CD14-positive monocyte (primary cell): ENCODE measurements around the gene GALNTL6. TPM values are rescaled to one million over a fixed set of nuclear protein-coding genes. Genes with fewer than 3 reads are reported as not detected.
"Not testable (repeated sequence)": the region's sequence is repeated elsewhere in the genome, so short reads cannot be mapped to it uniquely, and the experiment has no call there.

Experiments
- DNase-seq, 3 donors: peaks; one replicate each; pipeline ENCODE4 v3.0.0-alpha.2; 2011 to 2022
- H2AFZ ChIP-seq: 2 replicates; pipeline ENCODE4 v1.6.0; 2012; ENCODE audit warnings: mild to moderate bottlenecking, low read depth, low read length, inconsistent platforms; ENCODE audit not compliant: insufficient read depth, poor library complexity, severe bottlenecking
- H3K27ac ChIP-seq, 2 donors: 1 replicate in 1 of 2; 2 replicates in 1 of 2; pipeline ENCODE4 v1.5.1; 2012 to 2013; ENCODE audit warnings: low read length in 2 of 2, control low read depth in 1 of 2, inconsistent platforms in 1 of 2, low read depth in 1 of 2, mild to moderate bottlenecking in 1 of 2
- H3K27me3 ChIP-seq, 2 donors: one replicate each; pipeline versions ENCODE4 v1.6.0 to v1.6.1; 2011 to 2013; ENCODE audit warnings: low read length in 2 of 2; ENCODE audit not compliant: control insufficient read depth in 2 of 2, insufficient read depth in 2 of 2
- H3K36me3 ChIP-seq, 2 donors: replicated peaks in 1 of 2; 1 replicate in 1 of 2; 2 replicates in 1 of 2; pipeline versions ENCODE4 v1.5.1 to v1.6.1; 2012 to 2013; ENCODE audit warnings: low read length in 2 of 2, control low read depth in 1 of 2, inconsistent platforms in 1 of 2, mild to moderate bottlenecking in 1 of 2; ENCODE audit not compliant: insufficient read depth in 2 of 2, control insufficient read depth in 1 of 2
- H3K4me1 ChIP-seq, 2 donors: 1 replicate in 1 of 2; 2 replicates in 1 of 2; pipeline versions ENCODE4 v1.5.1 to v1.6.1; 2012 to 2013; ENCODE audit warnings: low read length in 2 of 2, control low read depth in 1 of 2, inconsistent platforms in 1 of 2, mild to moderate bottlenecking in 1 of 2, moderate library complexity in 1 of 2; ENCODE audit not compliant: insufficient read depth in 2 of 2, control insufficient read depth in 1 of 2
- H3K4me2 ChIP-seq: replicated peaks from 2 replicates; pipeline ENCODE3; 2012; ENCODE audit warnings: low read length, moderate library complexity, mild to moderate bottlenecking; ENCODE audit not compliant: poor library complexity, severe bottlenecking; ENCODE audit errors: extremely low read depth
- H3K4me3 ChIP-seq, 3 experiments: fragments of 200-600 bp in 1 of 3; sonication (generic) in 1 of 3; replicated peaks in 1 of 3; 1 replicate in 2 of 3; 2 replicates in 1 of 3; pipeline ENCODE4 v1.5.1; 2011 to 2013; ENCODE audit warnings: low read length in 3 of 3, mild to moderate bottlenecking in 3 of 3, control low read depth in 2 of 3, low read depth in 2 of 3, inconsistent platforms in 1 of 3, moderate library complexity in 1 of 3
- H3K79me2 ChIP-seq: 2 replicates; pipeline ENCODE4 v1.6.0; 2012; ENCODE audit warnings: mild to moderate bottlenecking, control low read depth, inconsistent platforms, low read length, moderate library complexity; ENCODE audit not compliant: insufficient read depth
- H3K9ac ChIP-seq: 2 replicates; pipeline ENCODE4 v1.6.0; 2017; ENCODE audit warnings: low read length, mild to moderate bottlenecking; ENCODE audit not compliant: insufficient read depth, poor library complexity, severe bottlenecking
- H3K9me3 ChIP-seq, 2 donors: replicated peaks in 1 of 2; 1 replicate in 1 of 2; 2 replicates in 1 of 2; pipeline versions ENCODE4 v1.5.1 to v1.6.1; 2012 to 2013; ENCODE audit warnings: low read length in 2 of 2, control low read depth in 1 of 2; ENCODE audit not compliant: control insufficient read depth in 1 of 2, insufficient read depth in 1 of 2
- H4K20me1 ChIP-seq: 2 replicates; pipeline ENCODE4 v1.6.0; 2012; ENCODE audit warnings: mild to moderate bottlenecking, low read length, control low read depth, moderate library complexity; ENCODE audit not compliant: insufficient read depth
- H3K27ac Mint-ChIP-seq, 7 donors: one replicate each; pipeline ENCODE4 v1.8.0; 2020; ENCODE audit warnings: mild to moderate bottlenecking in 7 of 7, mixed read lengths in 7 of 7, moderate library complexity in 6 of 7, inconsistent platforms in 2 of 7
- H3K27me3 Mint-ChIP-seq, 3 donors: one replicate each; pipeline ENCODE4 v1.8.0; 2021 to 2022; ENCODE audit warnings: low read depth in 3 of 3, mild to moderate bottlenecking in 3 of 3, mixed read lengths in 3 of 3, moderate library complexity in 3 of 3, inconsistent platforms in 1 of 3
- H3K36me3 Mint-ChIP-seq, 2 donors: one replicate each; pipeline ENCODE4 v1.8.0; 2020; ENCODE audit warnings: mixed read lengths in 2 of 2, inconsistent platforms in 1 of 2, mild to moderate bottlenecking in 1 of 2
- H3K4me1 Mint-ChIP-seq: one replicate; pipeline ENCODE4 v1.8.0; 2020; ENCODE audit warnings: mild to moderate bottlenecking, mixed read lengths
- H3K4me3 Mint-ChIP-seq, 2 donors: one replicate each; pipeline ENCODE4 v1.8.0; 2020; ENCODE audit warnings: mild to moderate bottlenecking in 2 of 2, mixed read lengths in 2 of 2, moderate library complexity in 1 of 2
- H3K9me3 Mint-ChIP-seq, 7 donors: one replicate each; pipeline ENCODE4 v1.8.0; 2020 to 2022; ENCODE audit warnings: mixed read lengths in 7 of 7, mild to moderate bottlenecking in 6 of 7, moderate library complexity in 6 of 7, inconsistent platforms in 2 of 7
- CTCF ChIP-seq: fragments of 200-600 bp; IDR thresholded peaks from one replicate; pipeline ENCODE4 v1.8.0; 2022; ENCODE audit warnings: antibody characterized with exemption, mild to moderate bottlenecking
- WGBS: methylation state at CpG from one replicate; pipeline ENCODE4 v1.1.5; 2013; ENCODE audit warnings: missing lambda C conversion rate; ENCODE audit not compliant: insufficient coverage; 5-methylcytosine and 5-hydroxymethylcytosine counted together
- intact Hi-C, 2 donors: fragments of 100-400 bp; cut with micrococcal nuclease; formaldehyde crosslinking; loops; one replicate each; pipeline versions ENCODE4 v1.15.0 to v1.15.1; 2023
- polyA plus RNA-seq, 3 donors: library from polyadenylated mRNA; depleted of rRNA in 1 of 3; unstranded in 2 of 3; stranded (reverse) in 1 of 3; fragments of 300-500 nt in 2 of 3; fragments of >200 nt in 1 of 3; fragmentation: Illumina TruSeq in 2 of 3; gene quantifications; 1 replicate in 2 of 3; 2 replicates in 1 of 3; pipeline ENCODE4 v1.2.3, GENCODE V29; 2012 to 2021

Gene GALNTL6
- polyA plus RNA-seq, 3 donors = 0.05 TPM; not detected in 2

- Histone ChIP-seq H3K4me1 (no peaks in the 10 kb centered on the region), H3K79me2 (no peaks in the 10 kb centered on the region), H3K27me3 (no peaks in the 10 kb centered on the region), H3K9me3 (peaks cover 0 to under 1% of the 10 kb centered on the region in 2 donors), H4K20me1 (no peaks in the 10 kb centered on the region), H2AFZ (no peak overlapping the region), H3K9ac (no peak overlapping the region), H3K4me2 (no peak overlapping the region), H3K27ac (no peak overlapping the region), H3K4me3 (no peak overlapping the region), H3K36me3 (no peaks in the 10 kb centered on the region)
- Mint-ChIP-seq H3K4me1 (no peaks in the 10 kb centered on the region), H3K4me3 (no peak overlapping the region), H3K27me3 (peaks cover 2 to 4% (median 2%) of the 10 kb centered on the region in 3 donors), H3K27ac (no peak overlapping the region), H3K9me3 (peaks cover 4 to 15% (median 7%) of the 10 kb centered on the region in 7 donors), H3K36me3 (no peaks in the 10 kb centered on the region)
- DNase-seq = no peak
- 100% methylated on average over 2 of the region's 5 CpGs for WGBS
- intact Hi-C loops = no loop called here
- no peak for TF ChIP-seq CTCF
Observed at GRCh38 chr4:172963498-172964294, 1150.5 kb downstream of the GALNTL6 start.

GRCh38 chr4:172970189-172970588, 1157.0 kb downstream of the GALNTL6 start:
- H3K9me3 ChIP-seq = peaks cover 10 to 21% of the 10 kb centered on the region in 2 donors
- H3K27me3 ChIP-seq, H3K27me3 Mint-ChIP-seq, H3K4me1 ChIP-seq, H3K9ac ChIP-seq, H3K4me2 ChIP-seq, H3K4me1 Mint-ChIP-seq, H3K4me3 Mint-ChIP-seq, H3K27ac Mint-ChIP-seq, DNase-seq, H3K27ac ChIP-seq, H4K20me1 ChIP-seq, H2AFZ ChIP-seq, intact Hi-C loops, H3K79me2 ChIP-seq, H3K36me3 ChIP-seq, H3K4me3 ChIP-seq, H3K36me3 Mint-ChIP-seq: not testable (repeated sequence)
- WGBS = 100% methylated on average over 1 of the region's 4 CpGs
- H3K9me3 Mint-ChIP-seq = peaks cover 14 to 22% (median 19%) of the 10 kb centered on the region in 7 donors
